DOHH2 (cell line): ENCODE measurements around the gene PGM5.
"Not testable (repeated sequence)": the region's sequence is repeated elsewhere in the genome, so short reads cannot be mapped to it uniquely, and the experiment has no call there.

Experiments
- CTCF ChIP-seq: fragments of 200-600 bp; sonication (generic); IDR thresholded peaks from one replicate; pipeline ENCODE4 v1.5.1; 2014; ENCODE audit warnings: antibody characterized with exemption, mild to moderate bottlenecking, low read depth, low read length; ENCODE audit not compliant: poor library complexity, severe bottlenecking
- EZH2phosphoT487 ChIP-seq: fragments of 200-600 bp; sonication (generic); IDR thresholded peaks from 2 replicates; pipeline ENCODE4 v1.6.1; 2017; ENCODE audit warnings: borderline replicate concordance, mild to moderate bottlenecking, antibody characterized with exemption, low read length, moderate library complexity, mixed read lengths

DNA sequence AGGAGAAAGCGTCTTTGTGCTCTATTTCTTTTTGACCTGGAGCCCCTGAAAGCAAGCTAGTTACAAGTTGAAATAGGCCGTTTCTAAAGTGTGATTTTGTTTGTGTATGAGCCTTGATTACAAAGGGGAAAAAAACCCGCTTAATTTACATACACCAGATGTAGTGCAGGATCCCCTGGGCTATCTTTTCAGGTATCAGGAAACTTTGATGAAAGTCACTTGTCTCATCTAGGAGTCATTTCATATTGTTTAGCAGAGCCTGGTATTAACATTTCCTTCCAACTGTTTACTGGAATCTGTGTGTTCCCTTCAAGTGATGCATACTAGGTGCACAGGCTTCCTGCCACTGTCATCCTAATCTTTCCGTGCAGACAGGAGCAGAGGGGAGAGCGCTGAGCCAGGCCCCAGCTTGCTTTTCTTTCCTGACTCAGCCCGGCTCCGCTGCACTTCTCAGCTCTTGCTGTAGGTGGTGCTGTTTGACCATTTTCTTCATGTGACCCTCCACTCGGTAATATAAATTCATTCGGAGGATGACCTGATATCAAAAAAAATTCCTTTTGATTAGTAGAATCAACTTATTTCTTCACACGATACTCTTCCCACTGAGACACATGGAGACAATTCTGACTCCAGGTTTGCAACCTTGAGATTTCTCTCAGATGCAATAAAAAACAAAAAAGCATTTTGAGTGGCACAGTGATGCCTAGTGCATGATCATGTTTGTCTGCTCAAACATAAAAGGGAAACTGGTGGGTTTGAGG is 14.0 kb upstream of the PGM5 start:
- TF ChIP-seq CTCF, EZH2phosphoT487: not testable (repeated sequence)
